SIG-M5 treated with dmso at 0.1 percent for 504 hours (cell line): ENCODE data around the gene CST1.

Experiments
- DNase-seq: peaks from one replicate; lab custom pipeline; 2025; ENCODE audit not compliant: unreplicated experiment; lab: John Stamatoyannopoulos, UW

Gene CST1

GRCh38 chr20:23710771-23711170 is 40.0 kb downstream of the CST1 start:
- no peak for DNase-seq

- DNase-seq: no peak
These were observed 44.8 kb downstream of the CST1 start for GRCh38 chr20:23705895-23706294.

GRCh38 chr20:23702021-23702420 is 48.7 kb downstream of the CST1 start:
- DNase-seq: no peak

GRCh38 chr20:23700931-23701330 is 49.8 kb downstream of the CST1 start:
- no peak for DNase-seq

- no peak for DNase-seq
These were observed 52.8 kb downstream of the CST1 start for GRCh38 chr20:23697947-23698346.
